Left ventricle myocardium inferior (tissue), 1 donor: ENCODE data around the gene BNC2. TPM values are rescaled to one million over a fixed set of nuclear protein-coding genes. Genes with fewer than 3 reads are reported as not detected.

Experiments
- DNase-seq: peaks from one replicate; pipeline ENCODE4 v3.0.0-alpha.2; 2020
- H3K27ac ChIP-seq: fragments of 200-600 bp; replicated peaks from 2 replicates; pipeline ENCODE4 v1.8.0; 2021
- H3K27me3 ChIP-seq: fragments of 200-600 bp; 2 replicates; pipeline ENCODE4 v1.8.0; 2021; ENCODE audit warnings: low read depth
- H3K36me3 ChIP-seq: fragments of 200-600 bp; 2 replicates; pipeline ENCODE4 v1.8.0; 2021
- H3K4me1 ChIP-seq: fragments of 200-600 bp; 2 replicates; pipeline ENCODE4 v1.8.0; 2021
- H3K4me3 ChIP-seq: fragments of 200-600 bp; 2 replicates; pipeline ENCODE4 v1.8.0; 2021; ENCODE audit warnings: mild to moderate bottlenecking, moderate library complexity
- H3K9me3 ChIP-seq: fragments of 200-600 bp; replicated peaks from 2 replicates; pipeline ENCODE4 v1.8.0; 2021
- intact Hi-C: fragments of 100-400 bp; cut with micrococcal nuclease; formaldehyde crosslinking; loops from one replicate; pipeline ENCODE4 v1.11.0; 2022
- total RNA-seq: library from RNA; stranded (reverse); fragmentation: NEBNext Ultra II Directional; extraction: Animal tissue kit (Norgen Biotek cat#: 25700); gene quantifications from one replicate; pipeline ENCODE4 v1.2.1, GENCODE V29; 2021
- TF ChIP-seq, protein P1 (sequence below): fragments of 200-600 bp; IDR thresholded peaks from 2 replicates; pipeline ENCODE4 v1.8.0; 2021; ENCODE audit warnings: antibody characterized with exemption, mild to moderate bottlenecking, borderline replicate concordance
- donor health status: DM: no; HTN: yes; CAD: no; lungs with severe emphysema.

BNC2 gene
- total RNA-seq, 1 donor from 2014 or later: 3.5 TPM

GRCh38 chr9:16828340-16829281 is 41.9 kb downstream of the BNC2 start:
- intact Hi-C loops: no loop called here
- H3K4me1 ChIP-seq: peaks cover 20% of the 10 kb centered on the region
- peak; percentile 49 for DNase-seq

GRCh38 chr9:16825971-16826625 is 44.4 kb downstream of the BNC2 start:
- no peaks in the 10 kb centered on the region for H3K9me3 ChIP-seq
- H3K4me3 ChIP-seq: no peak overlapping the region
- H3K36me3 ChIP-seq: no peaks in the 10 kb centered on the region
- H3K27ac ChIP-seq: no peak overlapping the region
- intact Hi-C loops: no loop called here
- no peak for DNase-seq
- peaks cover 20% of the 10 kb centered on the region for H3K4me1 ChIP-seq
- peaks cover 52% of the 10 kb centered on the region for H3K27me3 ChIP-seq
- TF ChIP-seq, protein P1, sequence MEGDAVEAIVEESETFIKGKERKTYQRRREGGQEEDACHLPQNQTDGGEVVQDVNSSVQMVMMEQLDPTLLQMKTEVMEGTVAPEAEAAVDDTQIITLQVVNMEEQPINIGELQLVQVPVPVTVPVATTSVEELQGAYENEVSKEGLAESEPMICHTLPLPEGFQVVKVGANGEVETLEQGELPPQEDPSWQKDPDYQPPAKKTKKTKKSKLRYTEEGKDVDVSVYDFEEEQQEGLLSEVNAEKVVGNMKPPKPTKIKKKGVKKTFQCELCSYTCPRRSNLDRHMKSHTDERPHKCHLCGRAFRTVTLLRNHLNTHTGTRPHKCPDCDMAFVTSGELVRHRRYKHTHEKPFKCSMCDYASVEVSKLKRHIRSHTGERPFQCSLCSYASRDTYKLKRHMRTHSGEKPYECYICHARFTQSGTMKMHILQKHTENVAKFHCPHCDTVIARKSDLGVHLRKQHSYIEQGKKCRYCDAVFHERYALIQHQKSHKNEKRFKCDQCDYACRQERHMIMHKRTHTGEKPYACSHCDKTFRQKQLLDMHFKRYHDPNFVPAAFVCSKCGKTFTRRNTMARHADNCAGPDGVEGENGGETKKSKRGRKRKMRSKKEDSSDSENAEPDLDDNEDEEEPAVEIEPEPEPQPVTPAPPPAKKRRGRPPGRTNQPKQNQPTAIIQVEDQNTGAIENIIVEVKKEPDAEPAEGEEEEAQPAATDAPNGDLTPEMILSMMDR: no peak

More at GRCh38 chr9:16828340-16829281, 41.9 kb downstream of the BNC2 start:
- H3K27me3 ChIP-seq: peaks cover 52% of the 10 kb centered on the region
- TF ChIP-seq, protein P1: no peak
- H3K4me3 ChIP-seq: peak overlapping the region; percentile 57
- peak overlapping the region; percentile 68 for H3K27ac ChIP-seq
- H3K9me3 ChIP-seq: no peaks in the 10 kb centered on the region
- H3K36me3 ChIP-seq: no peaks in the 10 kb centered on the region

GRCh38 chr9:16825331-16825725 is 45.1 kb downstream of the BNC2 start:
- intact Hi-C loops: no loop called here
- no peak for DNase-seq
- H3K4me3 ChIP-seq: no peak overlapping the region
- no peaks in the 10 kb centered on the region for H3K9me3 ChIP-seq
- H3K27me3 ChIP-seq: peaks cover 51% of the 10 kb centered on the region
- TF ChIP-seq, protein P1: no peak
- no peaks in the 10 kb centered on the region for H3K36me3 ChIP-seq
- H3K27ac ChIP-seq: peak overlapping the region; percentile 8
- H3K4me1 ChIP-seq: peaks cover 20% of the 10 kb centered on the region

DNA sequence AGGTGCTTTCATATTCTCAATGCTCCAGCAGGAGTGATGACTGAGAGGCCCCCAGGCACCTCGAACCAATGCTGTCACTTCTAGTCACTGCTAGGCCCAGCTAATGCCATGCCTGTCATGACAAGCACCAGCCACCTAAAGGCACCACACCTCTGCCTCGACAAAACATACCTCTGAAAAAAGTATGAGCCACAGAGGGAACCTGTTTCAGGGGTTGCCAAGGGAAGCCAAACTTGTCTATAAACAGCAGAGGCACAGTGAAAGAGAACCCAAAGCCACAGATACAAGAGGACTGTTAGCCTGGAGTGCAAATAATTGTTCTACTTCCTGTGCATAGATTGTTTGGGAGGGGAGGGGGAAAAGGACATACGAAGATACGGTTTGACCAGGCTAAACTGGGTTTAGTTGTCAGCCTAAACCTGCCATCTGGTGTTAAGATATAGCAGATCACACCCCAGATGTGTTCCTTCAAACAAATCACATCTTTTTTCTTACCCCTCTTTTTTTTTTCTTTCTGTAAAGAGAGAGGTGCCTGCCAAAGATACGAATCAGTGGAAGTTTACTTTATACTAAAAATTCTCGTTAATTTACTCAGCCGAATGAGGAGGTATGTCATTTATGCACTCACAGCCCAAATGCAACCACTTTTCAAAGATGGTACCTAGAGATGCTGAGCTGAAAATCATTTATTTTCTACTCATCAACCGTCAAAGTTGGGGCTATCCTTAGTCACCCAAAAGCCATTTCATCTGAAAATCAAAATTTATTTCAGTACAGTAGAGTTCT is 45.7 kb downstream of the BNC2 start:
- no peaks in the 10 kb centered on the region for H3K9me3 ChIP-seq
- H3K36me3 ChIP-seq: no peaks in the 10 kb centered on the region
- TF ChIP-seq, protein P1: peak; percentile 8
- H3K4me1 ChIP-seq: peaks cover 20% of the 10 kb centered on the region
- H3K27me3 ChIP-seq: peaks cover 45% of the 10 kb centered on the region
- no peak for DNase-seq
- peak overlapping the region; percentile 8 for H3K27ac ChIP-seq
- no peak overlapping the region for H3K4me3 ChIP-seq
- intact Hi-C loops: no loop called here

- no peaks in the 10 kb centered on the region for H3K9me3 ChIP-seq
- intact Hi-C loops: no loop called here
- peaks cover 39% of the 10 kb centered on the region for H3K27me3 ChIP-seq
- TF ChIP-seq, protein P1: no peak
- H3K4me1 ChIP-seq: peaks cover 16% of the 10 kb centered on the region
- no peak overlapping the region for H3K4me3 ChIP-seq
- no peak for DNase-seq
- no peak overlapping the region for H3K27ac ChIP-seq
- no peaks in the 10 kb centered on the region for H3K36me3 ChIP-seq
Measured at GRCh38 chr9:16823906-16824305, 46.6 kb downstream of the BNC2 start.
